Psoas muscle (tissue), 8 donors: ENCODE data around the gene PRRX2. TPM values are rescaled to one million over a fixed set of nuclear protein-coding genes. Genes with fewer than 3 reads are reported as not detected.

Experiments used
- ATAC-seq, 4 donors: fragments of 200-7000 bp; cut with Tn5 transposase; one replicate each; pipeline ENCODE4 v1.9.1; 2020; ENCODE audit warnings: moderate library complexity in 3 of 4, mild to moderate bottlenecking in 2 of 4
- DNase-seq, 2 donors: peaks; one replicate each; pipeline ENCODE4 v3.0.0-alpha.2; 2020
- H3K27ac ChIP-seq: fragments of 200-600 bp; one replicate; pipeline ENCODE4 v1.8.0; 2022
- H3K27me3 ChIP-seq, 3 donors: fragments of 200-600 bp in 1 of 3; one replicate each; pipeline versions ENCODE4 v1.6.1 to v1.8.0; 2013 to 2022; ENCODE audit warnings: low read length in 2 of 3, mild to moderate bottlenecking in 2 of 3, moderate library complexity in 1 of 3; ENCODE audit not compliant: insufficient read depth in 3 of 3
- H3K36me3 ChIP-seq, 2 donors: fragments of 200-600 bp in 1 of 2; one replicate each; pipeline versions ENCODE4 v1.6.1 to v1.8.0; 2013 to 2022; ENCODE audit warnings: low read depth in 1 of 2, mild to moderate bottlenecking in 1 of 2, moderate library complexity in 1 of 2; ENCODE audit not compliant: insufficient read depth in 1 of 2
- H3K4me1 ChIP-seq: fragments of 200-600 bp; one replicate; pipeline ENCODE4 v1.8.0; 2022
- H3K4me3 ChIP-seq: fragments of 200-600 bp; one replicate; pipeline ENCODE4 v1.8.0; 2022; ENCODE audit warnings: mild to moderate bottlenecking
- H3K9me3 ChIP-seq: fragments of 200-600 bp; one replicate; pipeline ENCODE4 v1.8.0; 2022
- WGBS, 3 donors: extraction: QIAGEN DNeasy Blood & Tissue Kit; methylation state at CpG; one replicate each; pipeline versions ENCODE4 v1.1.6 to v1.1.7; 2013; 5-methylcytosine and 5-hydroxymethylcytosine counted together
- intact Hi-C, 2 donors: fragments of 100-400 bp; cut with DNase I; formaldehyde crosslinking; loops; one replicate each; pipeline versions ENCODE4 v1.11.0 to v1.14.2; 2022
- polyA plus RNA-seq, 3 donors: library from polyadenylated mRNA; stranded (reverse); fragments of 200-250 nt; gene quantifications; one replicate each; pipeline ENCODE4 v1.2.3, GENCODE V29; 2013
- total RNA-seq, 4 donors: library from RNA; stranded (reverse); fragmentation: NEBNext Ultra II Directional in 2 of 4; extraction: Animal tissue kit (Norgen Biotek cat#: 25700) in 2 of 4; gene quantifications; one replicate each; pipeline versions ENCODE4 v1.2.1 to v1.2.4, GENCODE V29; 2021 to 2023
- TF ChIP-seq, protein P1 (sequence below): fragments of 200-600 bp; IDR thresholded peaks from one replicate; pipeline ENCODE4 v1.8.0; 2022; ENCODE audit warnings: antibody characterized with exemption
- donor health status: healthy with polysubstance abuse.
- donor health status: DM: no; HTN: no; CAD: no; lungs with moderate emphysema.
- donor health status: Bipolar disorder and iron deficiency.
- donor health status: healthy.
- donor health status: DM: yes; HTN: yes; CAD: no.
- donor health status: DM: no; HTN: no; CAD: no.
- donor health status: DM: no; HTN: no; CAD: no.
- donor health status: DM: yes; HTN: yes; CAD: no.

Gene PRRX2
- total and polyA plus RNA-seq, 7 donors: 0.03 to 1.1 (median 0.49) TPM

- ATAC-seq: peak; percentile 89 to 95 (median 94)
- no peaks in the 10 kb centered on the region for H3K9me3 ChIP-seq
- peaks cover 6 to 26% of the 10 kb centered on the region in 2 donors for H3K36me3 ChIP-seq
- intact Hi-C loops: loop anchor here (2.0 to 5.0 kb wide), 4 partner anchors 15 to 141 kb away; partner anchors contain the start of gene NTMT1 (in 1 of the 2)
- peak within 1 kb of the TSS; percentile 86 for H3K27ac ChIP-seq
- no peaks in the 10 kb centered on the region for H3K27me3 ChIP-seq
- peak within 1 kb of the TSS; percentile 97 for H3K4me3 ChIP-seq
- WGBS, 3 donors: 0 to 1% (median 1%) methylated on average over 56 to 93 of the region's 93 CpGs
- TF ChIP-seq, protein P1, sequence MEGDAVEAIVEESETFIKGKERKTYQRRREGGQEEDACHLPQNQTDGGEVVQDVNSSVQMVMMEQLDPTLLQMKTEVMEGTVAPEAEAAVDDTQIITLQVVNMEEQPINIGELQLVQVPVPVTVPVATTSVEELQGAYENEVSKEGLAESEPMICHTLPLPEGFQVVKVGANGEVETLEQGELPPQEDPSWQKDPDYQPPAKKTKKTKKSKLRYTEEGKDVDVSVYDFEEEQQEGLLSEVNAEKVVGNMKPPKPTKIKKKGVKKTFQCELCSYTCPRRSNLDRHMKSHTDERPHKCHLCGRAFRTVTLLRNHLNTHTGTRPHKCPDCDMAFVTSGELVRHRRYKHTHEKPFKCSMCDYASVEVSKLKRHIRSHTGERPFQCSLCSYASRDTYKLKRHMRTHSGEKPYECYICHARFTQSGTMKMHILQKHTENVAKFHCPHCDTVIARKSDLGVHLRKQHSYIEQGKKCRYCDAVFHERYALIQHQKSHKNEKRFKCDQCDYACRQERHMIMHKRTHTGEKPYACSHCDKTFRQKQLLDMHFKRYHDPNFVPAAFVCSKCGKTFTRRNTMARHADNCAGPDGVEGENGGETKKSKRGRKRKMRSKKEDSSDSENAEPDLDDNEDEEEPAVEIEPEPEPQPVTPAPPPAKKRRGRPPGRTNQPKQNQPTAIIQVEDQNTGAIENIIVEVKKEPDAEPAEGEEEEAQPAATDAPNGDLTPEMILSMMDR: peak; percentile 98
- peak; percentile 99 for DNase-seq
- H3K4me1 ChIP-seq: peaks cover 17% of the 10 kb centered on the region
These were observed 23.5 kb upstream of the PRRX2 start, which contains the start of gene ASB6 for GRCh38 chr9:129641750-129642585. Gene ASB6, minus strand, starts transcription at chr9:129642151. Its CDS starts 152 bp downstream, at chr9:129641999.

- DNase-seq: no peak
- 70% methylated on average over 10 of the region's 10 CpGs for WGBS, 3 donors
- TF ChIP-seq, protein P1: no peak
These were observed 21.7 kb upstream of the PRRX2 start for GRCh38 chr9:129643706-129644105.

GRCh38 chr9:129644365-129644764 is 21.1 kb upstream of the PRRX2 start:
- Histone ChIP-seq H3K9me3 (no peaks in the 10 kb centered on the region), H3K4me1 (peaks cover 17% of the 10 kb centered on the region), H3K36me3 (peaks cover 0 to 2% of the 10 kb centered on the region in 2 donors), H3K27ac (no peak overlapping the region), H3K4me3 (no peak overlapping the region), H3K27me3 (no peaks in the 10 kb centered on the region)
- TF ChIP-seq, protein P1: no peak
- DNase-seq (no peak), ATAC-seq (no peak)
- intact Hi-C loops: loop anchor here (5.0 kb wide), 2 partner anchors 93 to 138 kb away; no protein-coding TSS in a partner anchor
- WGBS, 3 donors: 46 to 56% (median 48%) methylated on average over 11 of the region's 11 CpGs

More at GRCh38 chr9:129643706-129644105, 21.7 kb upstream of the PRRX2 start:
- Histone ChIP-seq H3K27ac (no peak overlapping the region), H3K4me1 (peaks cover 17% of the 10 kb centered on the region), H3K9me3 (no peaks in the 10 kb centered on the region), H3K27me3 (no peaks in the 10 kb centered on the region), H3K36me3 (peaks cover 0 to 8% of the 10 kb centered on the region in 2 donors), H3K4me3 (no peak overlapping the region)
- ATAC-seq: no peak
- intact Hi-C loops: loop anchor here (2.0 to 5.0 kb wide), 3 partner anchors 94 to 139 kb away; no protein-coding TSS in a partner anchor

GRCh38 chr9:129644902-129645301 is 20.5 kb upstream of the PRRX2 start:
- H3K36me3 ChIP-seq: no peaks in the 10 kb centered on the region
- DNase-seq (no peak), ATAC-seq (no peak)
- H3K27me3 ChIP-seq: no peaks in the 10 kb centered on the region
- no peak overlapping the region for H3K27ac ChIP-seq
- TF ChIP-seq, protein P1: no peak
- no peaks in the 10 kb centered on the region for H3K9me3 ChIP-seq
- intact Hi-C loops: loop anchor here (5.0 kb wide), 2 partner anchors 92 to 137 kb away; no protein-coding TSS in a partner anchor
- peaks cover 14% of the 10 kb centered on the region for H3K4me1 ChIP-seq
- H3K4me3 ChIP-seq: no peak overlapping the region
- WGBS, 3 donors: 66 to 69% (median 68%) methylated on average over 17 of the region's 17 CpGs
